K562 (cell line): ENCODE measurements around the gene RSU1.

Source experiments
- CREB1 ChIP-seq, 2 experiments: sonication (generic) in 1 of 2; formaldehyde crosslinking in 1 of 2; IDR thresholded peaks; 2 replicates each; pipeline versions ENCODE4 v1.6.1 to v1.8.0; 2012 to 2022; ENCODE audit warnings: inconsistent platforms in 1 of 2, mild to moderate bottlenecking in 1 of 2, missing genetic modification reagents in 1 of 2, moderate library complexity in 1 of 2
- DIDO1 ChIP-seq: fragments of 450-650 bp; IDR thresholded peaks from 2 replicates; pipeline ENCODE4 v1.6.1; 2016; ENCODE audit warnings: low read depth, missing biosample characterization, missing genetic modification characterization
- EP300 ChIP-seq: IDR thresholded peaks from 2 replicates; pipeline ENCODE4 v1.6.1; 2012; ENCODE audit warnings: low read length, improper control_type of control experiment
- NR2C2 ChIP-seq, 2 experiments: fragments of 200-800 bp in 1 of 2; sonication (Bioruptor generic) in 1 of 2; sonication (generic) in 1 of 2; formaldehyde crosslinking in 1 of 2; IDR thresholded peaks; 2 replicates each; pipeline versions ENCODE4 v1.6.1 to v1.8.0; 2016 to 2022; ENCODE audit warnings: mild to moderate bottlenecking in 1 of 2, missing compliant biosample characterization in 1 of 2, missing genetic modification characterization in 1 of 2, missing genetic modification reagents in 1 of 2
- ZNF24 ChIP-seq: fragments of 450-650 bp; IDR thresholded peaks from 2 replicates; pipeline ENCODE4 v1.6.1; 2016
- TF ChIP-seq, protein P1 (sequence below), 3 experiments: IDR thresholded peaks in 2 of 3; conservative IDR thresholded peaks in 1 of 3; 2 replicates each; pipeline ENCODE4 v1.5.1; 2011 to 2012; ENCODE audit warnings: low read length in 3 of 3, mild to moderate bottlenecking in 3 of 3, control low read depth in 2 of 3, improper control_type of control experiment in 1 of 3, inconsistent platforms in 1 of 3, low read depth in 1 of 3, mixed read lengths in 1 of 3, moderate library complexity in 1 of 3; ENCODE audit not compliant: insufficient read depth in 2 of 3
- TF ChIP-seq, protein P2 (sequence below): fragments of 250-450 bp; sonication (Bioruptor Pico); IDR thresholded peaks from 2 replicates; pipeline ENCODE4 v1.8.0; 2022; ENCODE audit warnings: inconsistent platforms, mild to moderate bottlenecking, moderate library complexity, borderline replicate concordance

DNA sequence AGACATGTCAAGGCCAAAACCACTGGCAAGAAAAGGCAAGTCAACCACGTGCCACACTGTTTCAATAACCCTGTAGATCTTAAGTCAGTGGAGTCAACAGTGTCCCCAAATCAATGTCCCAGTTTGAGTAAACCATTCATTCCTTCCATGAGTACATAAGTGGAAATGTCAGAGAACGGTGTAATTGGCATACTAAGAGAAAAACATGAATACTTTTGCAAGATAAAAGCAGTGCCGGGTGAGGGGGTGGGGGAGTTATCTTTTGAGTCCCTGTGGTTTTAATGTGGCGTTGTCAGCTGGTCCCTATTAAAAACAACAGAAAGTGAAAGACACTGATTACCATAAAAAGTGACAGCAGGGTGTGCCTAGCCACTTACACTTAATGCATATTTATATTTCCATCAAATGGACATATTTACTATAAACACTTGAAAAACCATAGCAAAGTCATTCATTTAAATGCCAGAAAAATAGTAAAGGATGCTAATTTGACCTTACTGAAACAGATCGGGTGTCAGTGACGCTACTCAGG, 37.8 kb downstream of the RSU1 start:
- TF ChIP-seq CREB1 (IDR thresholded peaks at IDR 0.05) (no peak), CREB1 (CRISPR knock-in tag; IDR thresholded peaks at IDR 0.05) (no peak), NR2C2 (CRISPR knock-in tag; IDR thresholded peaks at IDR 0.05) (no peak), NR2C2 (tag; IDR thresholded peaks at IDR 0.05) (no peak), DIDO1 (no peak), ZNF24 (no peak), EP300 (no peak)
- TF ChIP-seq, protein P1, sequence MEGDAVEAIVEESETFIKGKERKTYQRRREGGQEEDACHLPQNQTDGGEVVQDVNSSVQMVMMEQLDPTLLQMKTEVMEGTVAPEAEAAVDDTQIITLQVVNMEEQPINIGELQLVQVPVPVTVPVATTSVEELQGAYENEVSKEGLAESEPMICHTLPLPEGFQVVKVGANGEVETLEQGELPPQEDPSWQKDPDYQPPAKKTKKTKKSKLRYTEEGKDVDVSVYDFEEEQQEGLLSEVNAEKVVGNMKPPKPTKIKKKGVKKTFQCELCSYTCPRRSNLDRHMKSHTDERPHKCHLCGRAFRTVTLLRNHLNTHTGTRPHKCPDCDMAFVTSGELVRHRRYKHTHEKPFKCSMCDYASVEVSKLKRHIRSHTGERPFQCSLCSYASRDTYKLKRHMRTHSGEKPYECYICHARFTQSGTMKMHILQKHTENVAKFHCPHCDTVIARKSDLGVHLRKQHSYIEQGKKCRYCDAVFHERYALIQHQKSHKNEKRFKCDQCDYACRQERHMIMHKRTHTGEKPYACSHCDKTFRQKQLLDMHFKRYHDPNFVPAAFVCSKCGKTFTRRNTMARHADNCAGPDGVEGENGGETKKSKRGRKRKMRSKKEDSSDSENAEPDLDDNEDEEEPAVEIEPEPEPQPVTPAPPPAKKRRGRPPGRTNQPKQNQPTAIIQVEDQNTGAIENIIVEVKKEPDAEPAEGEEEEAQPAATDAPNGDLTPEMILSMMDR (IDR thresholded peaks at IDR 0.05 in 2 of 3, conservative IDR thresholded peaks at IDR 0.05 in 1 of 3; ENCODE audit: insufficient read depth in 2 of 3, low read depth in 1 of 3, low read length in 3 of 3), result no peak
- TF ChIP-seq, protein P2, sequence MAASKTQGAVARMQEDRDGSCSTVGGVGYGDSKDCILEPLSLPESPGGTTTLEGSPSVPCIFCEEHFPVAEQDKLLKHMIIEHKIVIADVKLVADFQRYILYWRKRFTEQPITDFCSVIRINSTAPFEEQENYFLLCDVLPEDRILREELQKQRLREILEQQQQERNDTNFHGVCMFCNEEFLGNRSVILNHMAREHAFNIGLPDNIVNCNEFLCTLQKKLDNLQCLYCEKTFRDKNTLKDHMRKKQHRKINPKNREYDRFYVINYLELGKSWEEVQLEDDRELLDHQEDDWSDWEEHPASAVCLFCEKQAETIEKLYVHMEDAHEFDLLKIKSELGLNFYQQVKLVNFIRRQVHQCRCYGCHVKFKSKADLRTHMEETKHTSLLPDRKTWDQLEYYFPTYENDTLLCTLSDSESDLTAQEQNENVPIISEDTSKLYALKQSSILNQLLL, result no peak
